ENCODE data around the gene RAB38.

GRCh38 chr11:88194990-88195389 is 19.7 kb upstream of the RAB38 start:
- TF ChIP-seq CTCF (IDR thresholded peaks at IDR 0.05), result no peak
- TF ChIP-seq POLR2A (IDR thresholded peaks at IDR 0.05; ENCODE audit: low read depth), result no peak

All from esophagus muscularis mucosa (tissue), 3 donors.